GM19043 (cell line): ENCODE measurements around the gene COX4I1.

ENCODE experiments used
- ATAC-seq: cut with Tn5 transposase; IDR thresholded peaks from one replicate; pipeline ENCODE4 v1.9.1; 2021; ENCODE audit warnings: low read depth; ENCODE audit not compliant: unreplicated experiment

The COX4I1 gene

DNA sequence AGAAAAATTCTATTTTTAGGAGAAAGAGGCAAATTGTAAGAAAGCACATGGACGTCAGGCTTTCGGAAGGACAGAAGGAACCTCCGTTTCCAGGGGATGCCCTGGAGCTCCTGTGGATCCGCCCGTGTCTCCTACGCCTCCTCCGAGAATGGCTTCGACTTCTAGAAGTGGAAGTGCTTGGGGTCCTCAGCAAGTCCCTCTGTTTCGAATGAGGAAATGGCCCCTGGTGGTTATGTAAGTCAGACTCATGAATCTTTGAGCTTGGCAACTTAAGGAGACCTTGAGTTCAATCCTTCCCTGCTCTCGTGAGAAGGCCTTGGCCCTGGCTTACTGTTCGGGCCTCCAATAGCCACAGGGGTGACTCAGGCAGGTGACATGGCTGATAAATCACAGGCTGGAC, 38.9 kb downstream of the COX4I1 start:
- no peak for ATAC-seq

DNA sequence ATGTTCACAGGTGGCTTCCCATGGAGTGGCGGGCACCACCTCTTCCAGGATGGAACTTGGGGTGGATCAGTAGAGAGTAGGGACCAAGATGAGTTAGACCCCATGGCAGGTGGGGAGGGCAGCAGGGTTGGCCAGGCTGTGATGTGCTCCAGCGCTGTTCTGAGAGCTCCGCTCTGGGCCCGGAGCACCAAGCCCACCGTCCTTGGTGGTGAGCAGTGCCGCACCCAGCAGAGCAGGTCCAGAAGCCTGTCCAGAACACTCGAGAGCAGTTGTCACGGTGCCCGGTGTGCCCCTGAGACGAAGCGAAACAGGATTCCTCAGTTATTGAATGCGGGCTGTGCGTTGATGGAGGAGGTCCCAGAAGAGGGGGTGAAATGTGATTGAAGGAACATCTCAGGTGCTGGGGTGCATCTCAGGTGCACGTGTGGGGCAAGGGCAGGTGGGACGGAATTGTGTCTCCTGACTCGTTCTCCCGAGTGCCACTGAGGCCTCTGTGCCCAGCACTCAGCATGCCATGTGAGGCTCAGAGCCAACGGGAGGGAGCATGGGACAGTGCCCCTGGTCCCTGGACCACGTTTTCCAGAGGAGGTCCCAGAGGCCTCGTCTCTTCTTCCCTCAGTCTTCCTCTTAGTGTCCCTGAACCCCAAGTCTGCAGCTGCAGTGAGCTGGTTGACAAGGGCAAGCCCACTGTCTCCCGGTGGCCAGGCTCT, 39.5 kb downstream of the COX4I1 start:
- ATAC-seq = no peak

DNA sequence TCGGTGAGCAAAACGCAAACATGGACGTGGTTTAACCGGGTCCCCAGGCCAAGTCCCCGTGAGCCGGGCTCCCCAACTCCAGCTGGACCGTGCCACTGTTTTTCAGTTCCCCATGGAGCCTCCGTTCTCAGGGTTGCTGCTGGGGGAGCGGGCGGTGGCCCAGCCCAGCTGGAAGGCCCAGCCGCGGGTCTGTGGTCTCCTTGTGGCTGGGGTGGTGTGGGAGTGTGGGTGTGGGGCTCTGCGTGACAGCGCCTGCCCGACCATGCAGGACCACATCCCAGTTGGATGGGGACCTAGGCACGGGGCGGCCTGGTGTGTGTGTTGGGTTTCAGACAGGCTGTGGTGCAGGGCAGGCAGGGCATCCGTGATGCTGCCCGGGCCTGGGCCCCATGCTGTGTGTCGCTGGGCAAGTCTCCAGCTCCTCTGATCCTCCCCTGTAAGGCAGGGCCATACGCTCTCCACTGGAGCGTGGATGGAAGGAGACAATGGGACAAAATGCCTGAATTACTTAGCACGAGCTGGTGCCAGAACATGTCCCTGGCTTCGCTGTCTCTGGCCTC, 40.3 kb downstream of the COX4I1 start:
- ATAC-seq = no peak

DNA sequence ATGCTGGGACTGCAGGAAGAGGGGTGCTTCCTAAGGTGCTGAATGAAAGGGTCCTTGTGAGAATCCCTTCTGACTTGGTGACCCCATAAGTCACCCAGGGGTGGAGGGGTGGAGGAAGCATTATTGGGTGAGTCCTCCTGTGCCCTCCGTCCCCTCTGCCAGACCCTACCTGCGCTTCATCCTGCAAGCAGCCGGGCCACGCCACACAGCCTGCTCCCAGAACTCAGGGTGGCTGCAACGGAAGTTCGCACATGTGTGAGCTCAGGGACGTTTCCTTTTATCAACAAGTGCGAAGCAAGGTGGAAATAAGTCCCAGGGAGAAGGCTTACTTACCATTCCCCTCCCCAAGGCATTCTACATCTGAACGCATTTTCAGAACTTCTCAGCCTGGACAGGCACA, 40.9 kb downstream of the COX4I1 start:
- ATAC-seq = no peak

DNA sequence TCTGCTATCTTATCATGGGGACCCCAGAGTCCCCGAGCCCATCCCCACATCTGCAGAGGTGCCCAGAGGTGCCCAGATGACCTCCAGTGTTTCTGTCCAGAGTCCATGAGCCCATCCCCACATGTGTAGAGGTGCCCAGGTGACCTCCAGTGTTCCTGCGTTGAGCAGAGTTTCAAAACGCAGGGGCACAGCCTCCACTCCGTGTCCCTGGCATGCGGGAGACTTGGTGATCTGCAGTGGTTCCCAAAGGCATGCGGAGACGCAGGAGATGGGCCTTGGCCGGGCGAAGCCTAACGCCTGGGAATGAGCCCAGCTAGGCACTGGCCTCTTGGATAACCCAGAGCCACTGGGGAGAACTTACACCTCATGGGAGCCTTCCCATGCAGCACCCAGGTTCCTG, 41.3 kb downstream of the COX4I1 start:
- no peak for ATAC-seq

DNA sequence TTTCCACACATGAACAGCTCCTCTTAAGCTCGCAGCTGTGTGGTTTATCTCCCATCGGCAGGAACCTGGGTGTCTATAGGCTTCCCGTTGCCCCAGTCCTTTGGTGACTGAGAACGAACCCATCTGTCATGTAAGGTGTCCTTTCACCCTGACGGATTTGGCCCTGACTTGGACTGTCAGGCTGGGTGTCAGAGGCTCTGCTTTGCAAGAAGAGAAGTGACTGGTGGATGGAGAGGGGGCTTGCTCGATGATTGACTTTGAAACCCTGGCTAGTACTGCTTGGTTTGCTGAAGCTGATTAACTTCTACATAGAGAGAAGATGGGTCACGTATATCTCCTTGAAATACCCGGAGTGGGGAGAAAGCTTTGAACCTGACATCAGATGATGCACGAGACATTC, 42.9 kb downstream of the COX4I1 start:
- ATAC-seq = no peak

DNA sequence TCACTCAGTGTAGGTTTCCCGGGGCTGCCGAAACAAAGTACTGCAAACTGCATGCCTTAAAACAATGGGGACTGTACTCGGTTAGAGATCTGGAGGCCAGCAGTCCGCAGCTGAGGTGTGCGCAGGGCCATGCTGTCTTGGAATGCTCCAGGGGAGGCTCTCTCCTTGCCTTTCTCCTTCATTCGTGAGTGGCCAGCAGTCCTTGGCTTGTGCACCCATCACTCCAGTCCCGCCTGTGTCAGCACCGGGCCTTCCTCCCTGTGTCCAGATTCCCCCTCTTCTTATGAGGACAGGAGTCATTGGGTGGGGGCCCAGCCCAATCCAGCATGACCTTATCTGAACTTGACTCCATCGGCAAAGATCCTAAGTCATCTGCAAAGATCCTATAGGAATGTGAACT, 43.4 kb downstream of the COX4I1 start:
- ATAC-seq = no peak

DNA sequence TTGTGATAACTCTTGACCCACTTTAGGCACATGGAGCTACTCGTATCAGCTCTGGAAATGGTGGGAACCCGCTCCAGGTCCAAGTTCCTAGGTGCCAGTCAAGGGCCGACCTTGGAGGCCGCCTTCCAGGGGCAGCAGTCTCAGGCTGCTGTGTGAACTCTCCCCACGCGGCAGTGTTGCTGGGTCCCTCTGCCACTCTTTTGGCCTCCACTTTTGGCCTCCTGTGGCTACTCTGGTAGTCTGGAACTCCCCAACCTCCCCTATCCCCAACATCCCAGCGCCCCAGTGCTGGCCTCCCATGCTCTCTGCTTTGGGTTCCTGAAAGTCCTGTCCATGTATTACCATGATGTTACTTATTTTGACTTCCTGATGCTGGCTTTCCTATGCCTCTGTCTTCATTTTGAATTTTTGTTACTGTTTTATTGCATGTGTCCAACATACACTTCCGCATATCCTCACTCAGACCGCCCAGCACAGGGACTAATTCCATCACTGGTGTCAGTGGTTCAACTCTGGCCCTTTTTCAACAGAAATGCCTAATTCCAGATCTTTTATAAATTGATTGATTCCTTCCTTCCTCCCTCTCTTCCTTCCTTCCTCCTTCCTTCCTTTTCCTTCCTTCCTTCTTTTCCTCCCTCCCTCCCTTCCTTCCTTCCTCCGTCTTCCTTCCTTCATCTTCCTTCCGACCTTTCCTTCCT, 44.1 kb downstream of the COX4I1 start:
- no peak for ATAC-seq

DNA sequence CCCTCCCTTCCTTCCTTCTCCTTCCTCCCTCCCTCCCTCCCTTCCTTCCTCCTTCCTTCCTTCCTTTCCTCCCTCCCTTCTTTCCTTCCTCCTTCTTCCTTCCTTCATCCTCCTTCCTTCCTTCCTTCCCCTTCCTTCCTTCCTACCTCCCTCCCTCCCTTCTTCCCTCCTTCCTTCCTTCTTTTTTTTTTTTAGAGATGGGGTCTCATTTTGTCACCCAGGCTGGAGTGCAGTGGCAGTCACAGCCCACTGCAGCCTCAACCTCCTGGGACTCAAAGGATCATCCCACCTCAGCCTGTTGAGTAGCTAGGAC, 44.6 kb downstream of the COX4I1 start:
- no peak for ATAC-seq

DNA sequence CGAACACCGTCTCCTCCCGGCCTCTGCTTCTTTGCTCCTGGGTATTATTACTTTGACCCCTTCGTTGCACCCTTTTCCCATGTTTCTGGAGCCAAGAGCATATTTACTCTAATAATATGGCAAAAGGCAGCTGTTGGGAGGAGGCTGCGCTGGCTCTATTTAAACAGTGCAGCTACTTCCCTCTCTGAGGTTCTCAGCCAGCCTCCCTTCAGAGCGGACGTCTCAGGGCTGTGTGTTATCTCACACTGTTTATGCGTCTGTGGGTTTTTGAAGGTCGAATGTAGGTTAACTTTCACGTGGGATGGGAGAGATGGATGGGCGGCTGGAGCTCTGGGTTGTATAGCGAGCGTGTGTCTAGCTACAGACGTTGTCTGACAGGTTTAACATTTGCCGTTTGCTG, 45.3 kb downstream of the COX4I1 start:
- no peak for ATAC-seq

DNA sequence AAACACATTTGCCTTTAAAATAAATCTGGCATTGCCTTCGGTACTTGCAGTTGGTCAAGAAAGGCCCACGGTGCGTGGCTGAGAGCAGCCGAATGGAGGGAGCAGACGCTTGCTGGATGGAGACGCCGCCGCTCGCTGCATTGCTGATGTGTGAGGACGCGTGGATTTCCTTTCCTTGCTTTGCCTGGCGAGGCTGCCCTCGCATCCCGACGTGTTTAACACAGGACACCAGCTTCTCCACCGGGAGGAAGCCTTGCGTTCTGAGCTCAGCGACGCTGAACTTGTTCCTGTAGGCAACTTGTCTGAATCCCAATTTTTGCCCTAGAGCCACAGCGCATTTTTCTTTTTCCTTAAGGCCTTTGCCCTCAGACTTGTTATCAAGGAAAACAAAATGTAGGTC, 45.8 kb downstream of the COX4I1 start:
- no peak for ATAC-seq

DNA sequence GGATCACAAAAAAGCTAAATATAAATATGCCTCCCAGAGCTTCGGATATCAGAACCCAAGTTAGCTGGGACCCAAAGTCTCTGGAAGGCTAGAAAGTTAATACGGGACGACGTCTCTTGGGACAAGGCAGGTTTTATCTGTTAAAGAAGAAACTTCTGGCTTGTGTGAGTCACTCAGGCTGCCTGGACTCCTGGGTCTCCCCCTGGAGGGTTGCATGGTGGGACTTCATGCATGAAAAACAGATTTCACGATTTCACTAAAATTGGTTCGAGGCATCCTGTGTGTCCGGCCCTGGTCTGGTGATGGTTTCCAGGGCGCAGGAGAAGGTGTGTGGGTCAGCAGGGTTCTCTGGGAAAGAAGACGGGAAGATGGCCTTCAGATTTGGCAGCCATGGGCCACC, 47.0 kb downstream of the COX4I1 start:
- no peak for ATAC-seq

DNA sequence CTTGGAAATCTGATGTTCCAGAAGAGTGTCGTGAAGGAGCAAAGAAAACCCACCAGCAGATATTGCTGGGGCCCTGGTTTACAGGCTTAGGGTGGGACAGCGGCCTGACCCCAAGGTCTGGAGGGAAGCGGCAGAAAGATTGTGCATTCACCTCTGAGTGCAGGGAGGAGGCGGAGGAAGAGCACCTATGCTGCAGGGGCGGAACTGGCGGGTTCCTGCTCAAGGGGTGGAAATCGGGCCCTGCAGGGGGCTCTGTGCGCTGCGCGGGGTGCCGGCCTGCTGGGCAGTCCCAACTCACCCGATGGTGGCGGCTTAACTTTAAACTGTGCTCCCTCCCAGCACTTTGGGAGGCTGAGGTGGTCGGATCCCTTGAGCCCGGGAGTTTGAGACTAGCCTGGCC, 47.5 kb downstream of the COX4I1 start:
- ATAC-seq = no peak

DNA sequence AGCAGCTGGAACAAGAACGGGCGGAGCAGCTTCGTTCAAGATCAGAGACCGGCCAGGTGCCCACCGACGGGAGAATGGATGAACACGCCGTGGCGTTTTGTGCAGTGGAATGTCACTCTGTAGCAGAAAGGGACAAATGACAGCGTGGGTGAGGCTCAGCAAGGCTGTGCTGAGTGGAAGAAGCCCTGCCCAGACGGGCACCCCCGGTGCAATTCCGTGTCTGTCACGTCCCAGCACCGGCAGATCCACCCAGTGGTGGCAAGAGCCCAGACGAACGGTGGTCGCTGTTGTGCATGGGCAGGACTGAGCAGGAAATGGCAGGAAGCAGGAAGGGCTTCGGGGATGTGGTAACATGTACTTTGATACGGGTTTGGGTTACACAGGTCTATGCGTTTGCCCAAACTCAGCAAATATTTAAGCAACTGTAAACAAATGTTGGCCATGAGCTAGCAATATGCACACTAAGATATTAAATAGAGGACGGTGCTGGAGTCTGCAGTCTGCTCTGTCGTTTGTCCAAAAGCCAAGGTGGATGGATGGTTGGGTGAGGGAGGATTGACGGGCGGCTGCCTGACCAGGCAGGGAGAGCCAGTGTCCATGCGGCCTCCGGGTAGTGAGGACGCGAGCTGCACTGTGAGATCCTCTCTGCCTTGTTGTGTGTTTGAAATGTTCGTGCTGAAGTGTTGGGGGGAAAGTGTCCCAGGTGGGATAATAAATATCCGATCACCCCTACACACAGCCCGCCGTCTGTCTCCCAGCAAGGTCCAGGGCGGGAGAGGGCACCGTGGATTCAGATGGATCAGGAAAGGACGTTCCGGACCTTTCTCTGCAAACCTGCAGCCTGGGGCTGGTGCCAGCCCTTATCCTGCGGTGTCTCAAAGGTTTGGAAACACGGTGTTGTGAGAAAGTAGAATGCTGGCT, 48.4 kb downstream of the COX4I1 start:
- ATAC-seq = no peak

DNA sequence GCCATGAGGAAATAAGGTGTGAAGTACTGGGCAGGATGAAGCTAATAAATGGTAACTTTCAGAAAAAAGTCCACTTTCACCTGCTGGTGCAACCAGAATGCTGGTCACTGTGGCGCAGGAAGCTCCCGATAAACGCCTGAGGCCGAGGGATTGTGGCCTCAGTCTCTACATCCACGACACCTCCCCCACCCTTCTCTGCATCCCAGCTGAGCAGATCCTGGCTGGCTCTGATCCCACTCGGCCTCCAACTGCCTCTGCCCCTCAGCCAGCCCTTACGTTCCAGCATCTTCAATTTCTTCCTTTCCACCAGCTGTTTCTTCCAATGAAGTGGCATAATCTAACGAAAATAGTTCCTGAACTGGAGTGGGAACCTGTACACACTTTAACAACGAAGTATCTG, 49.5 kb downstream of the COX4I1 start:
- no peak for ATAC-seq

DNA sequence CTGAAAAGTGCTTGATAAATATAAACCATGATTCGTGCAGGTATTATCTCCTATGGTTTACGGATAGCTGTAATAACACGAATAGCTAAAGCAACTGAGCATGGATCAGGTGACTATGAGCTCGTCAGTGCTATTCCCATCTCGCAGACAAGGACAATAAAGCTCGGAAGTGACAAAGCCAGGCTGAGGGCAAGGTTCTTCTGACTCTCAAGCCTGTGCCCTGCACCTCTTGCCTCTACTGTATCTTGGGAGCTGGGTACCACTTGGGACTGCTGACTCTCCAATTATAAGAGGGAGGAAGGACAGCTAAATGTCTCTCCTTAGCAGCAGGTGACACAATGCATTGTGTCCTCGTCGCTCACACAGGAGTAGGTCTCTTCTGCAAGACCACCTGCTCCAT, 49.9 kb downstream of the COX4I1 start:
- no peak for ATAC-seq

DNA sequence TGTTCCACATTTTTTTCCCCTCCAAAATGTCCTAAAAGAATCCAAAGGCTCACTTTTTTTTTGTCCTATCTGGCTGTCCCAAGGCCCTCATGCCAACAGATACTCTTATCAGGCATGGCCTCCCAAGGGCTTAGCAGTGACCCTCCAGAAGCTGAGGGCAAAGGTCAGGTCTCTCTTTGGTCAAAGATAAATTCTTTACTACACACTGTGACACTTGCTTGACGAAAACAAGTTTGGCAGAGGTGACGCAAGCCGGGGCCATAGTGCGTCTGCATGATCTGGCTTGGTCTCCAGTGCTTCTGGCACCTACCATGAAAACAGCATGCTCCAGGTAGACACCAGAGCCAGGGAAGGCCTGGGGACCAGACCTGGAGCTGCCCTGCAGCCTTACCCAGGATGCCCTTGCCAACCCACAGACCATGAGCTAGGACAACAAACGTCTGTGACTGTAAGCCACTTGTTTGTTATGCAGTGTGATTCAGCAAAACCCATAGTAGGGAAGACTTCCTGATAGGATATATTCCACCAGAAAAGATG, 50.9 kb downstream of the COX4I1 start:
- no peak for ATAC-seq

DNA sequence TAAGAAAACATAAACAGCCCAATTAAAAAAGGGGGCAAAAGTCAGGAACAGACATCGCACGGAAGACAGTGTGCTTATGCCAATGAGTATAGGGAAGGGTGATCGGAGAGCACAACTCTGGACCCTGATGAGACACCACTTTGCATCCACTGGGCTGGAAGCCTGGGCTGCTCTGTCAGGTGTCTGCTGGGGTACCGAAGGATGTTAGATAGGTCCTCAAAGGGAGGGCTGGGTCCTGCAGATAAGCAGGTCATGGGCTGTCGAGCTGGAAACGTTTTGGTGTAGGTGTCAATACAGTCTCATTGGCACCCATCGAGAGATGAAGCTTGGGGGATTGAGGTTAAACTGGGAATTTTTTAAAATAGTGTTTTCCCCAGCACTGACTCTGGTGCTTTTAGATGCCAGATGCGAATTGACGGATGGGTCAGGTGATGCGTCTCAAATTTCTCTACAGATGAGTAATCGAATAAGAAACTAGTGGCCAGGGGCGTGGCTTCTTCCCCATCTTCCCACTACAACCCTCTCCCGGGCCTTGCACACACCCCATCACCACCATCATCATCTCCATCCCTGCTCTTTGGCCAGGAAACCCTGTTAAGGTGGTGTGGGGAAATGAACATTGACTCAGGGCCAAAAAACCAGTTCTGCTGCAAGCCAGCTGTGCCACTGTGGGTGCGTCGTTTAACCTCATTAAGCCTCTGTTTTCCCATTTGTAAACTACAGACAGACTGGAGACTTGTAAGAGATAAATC, 51.7 kb downstream of the COX4I1 start:
- ATAC-seq = no peak

DNA sequence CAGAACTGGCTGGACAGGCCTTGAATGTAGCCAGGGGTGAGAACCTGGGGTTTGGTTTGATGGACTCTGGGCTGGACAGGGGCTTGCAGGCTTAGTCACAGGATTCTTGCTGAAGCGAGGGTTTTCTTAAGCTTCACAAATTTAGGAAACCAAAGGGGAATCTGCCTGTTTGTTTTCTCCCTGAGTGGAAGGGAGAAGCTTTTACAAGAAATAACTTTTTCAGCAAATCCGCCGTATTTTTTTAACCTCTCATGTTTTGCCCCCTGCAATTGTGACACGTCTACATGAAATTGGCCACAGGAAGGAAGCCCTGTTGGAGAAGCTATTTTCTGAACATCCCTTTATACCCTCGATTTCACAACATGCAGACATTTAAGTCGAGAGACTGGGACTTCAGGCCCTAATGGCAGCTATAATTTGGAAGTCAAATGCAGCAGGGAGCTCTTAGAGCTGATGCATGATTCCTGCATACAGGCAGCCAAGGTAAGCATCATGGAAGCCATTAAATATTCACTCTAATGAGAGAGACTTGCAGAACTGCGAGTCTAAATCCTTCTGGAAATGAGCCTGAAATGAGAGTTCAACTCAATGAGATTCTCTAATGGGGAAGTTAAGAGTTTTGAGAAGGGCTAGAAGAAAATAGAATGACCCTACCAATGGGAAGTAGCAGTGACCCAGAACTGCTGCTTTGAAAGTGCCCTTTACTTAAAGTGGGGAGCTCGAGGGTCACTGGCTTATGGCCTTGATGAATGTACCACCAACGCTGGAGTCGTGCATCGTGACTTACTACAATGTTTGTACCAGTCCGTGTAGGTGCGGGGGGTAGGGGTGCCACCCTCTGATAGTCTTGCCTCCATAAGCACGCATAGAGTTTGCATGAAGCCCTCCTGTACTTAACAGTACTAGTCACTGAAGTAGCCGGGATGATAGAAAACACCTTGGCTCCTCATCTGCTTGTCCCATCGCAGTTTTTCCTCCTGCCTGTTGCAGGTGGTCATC, 54.4 kb downstream of the COX4I1 start:
- no peak for ATAC-seq
